Endodermal cell (in vitro differentiated cells): Measurements from ENCODE around the gene CBX8. TPM values are rescaled to one million over a fixed set of nuclear protein-coding genes. Genes with fewer than 3 reads are reported as not detected.

ENCODE experiments used
- DNase-seq: peaks from one replicate; pipeline ENCODE4 v3.0.0-alpha.2; 2017
- H3K27ac ChIP-seq: 2 replicates; pipeline ENCODE4 v1.5.1; 2013; ENCODE audit warnings: mild to moderate bottlenecking, low read depth, low read length, moderate library complexity
- H3K27me3 ChIP-seq: 2 replicates; pipeline ENCODE4 v1.6.1; 2013; ENCODE audit warnings: mild to moderate bottlenecking, low read length, moderate library complexity; ENCODE audit not compliant: insufficient read depth, control insufficient read depth, poor library complexity, severe bottlenecking
- H3K36me3 ChIP-seq: 2 replicates; pipeline ENCODE4 v1.7.0; 2013; ENCODE audit warnings: mild to moderate bottlenecking, low read length, moderate library complexity; ENCODE audit not compliant: control insufficient read depth, insufficient read depth
- H3K4me1 ChIP-seq: one replicate; pipeline ENCODE4 v1.7.0; 2013; ENCODE audit warnings: low read length; ENCODE audit not compliant: control insufficient read depth, insufficient read depth
- H3K4me3 ChIP-seq: 2 replicates; pipeline ENCODE4 v1.5.1; 2013; ENCODE audit warnings: mild to moderate bottlenecking, low read length, moderate library complexity
- H3K9ac ChIP-seq: 2 replicates; pipeline ENCODE4 v1.6.1; 2013; ENCODE audit warnings: mild to moderate bottlenecking, low read length, moderate library complexity; ENCODE audit not compliant: poor library complexity, severe bottlenecking; ENCODE audit errors: extremely low read depth
- H3K9me3 ChIP-seq: 2 replicates; pipeline ENCODE4 v1.6.1; 2013; ENCODE audit warnings: mild to moderate bottlenecking, low read length, moderate library complexity; ENCODE audit not compliant: control insufficient read depth
- H3K27ac Mint-ChIP-seq: 2 replicates; pipeline ENCODE4 v1.8.0; 2020; ENCODE audit warnings: mixed read lengths
- H3K27me3 Mint-ChIP-seq: 2 replicates; pipeline ENCODE4 v1.8.0; 2021; ENCODE audit warnings: mild to moderate bottlenecking, mixed read lengths; ENCODE audit not compliant: insufficient read depth
- H3K36me3 Mint-ChIP-seq: 2 replicates; pipeline ENCODE4 v1.8.0; 2020; ENCODE audit warnings: low read depth, mixed read lengths
- H3K4me1 Mint-ChIP-seq: 2 replicates; pipeline ENCODE4 v1.8.0; 2020; ENCODE audit warnings: mixed read lengths
- H3K4me3 Mint-ChIP-seq: 2 replicates; pipeline ENCODE4 v1.8.0; 2020; ENCODE audit warnings: mild to moderate bottlenecking, moderate library complexity, mixed read lengths
- H3K9me3 Mint-ChIP-seq: 2 replicates; pipeline ENCODE4 v1.8.0; 2020; ENCODE audit warnings: mild to moderate bottlenecking, mixed read lengths
- WGBS, 2 experiments: methylation state at CpG; one replicate each; pipeline versions ENCODE4 v1.1.5 to v1.1.7; 2013; ENCODE audit warnings: missing lambda C conversion rate in 2 of 2, mixed read lengths in 1 of 2; ENCODE audit not compliant: insufficient coverage in 1 of 2, insufficient read length in 1 of 2; 5-methylcytosine and 5-hydroxymethylcytosine counted together
- total RNA-seq, 2 donors: library from RNA; stranded (reverse); fragmentation: NEBNext Ultra II Directional in 1 of 2; extraction: Animal tissue kit (Norgen Biotek cat#: 25700) in 1 of 2; gene quantifications; 2 replicates in 1 of 2; 3 replicates in 1 of 2; pipeline ENCODE4 v1.2.1, GENCODE V29; 2021
- TF ChIP-seq, protein P1 (sequence below): fragments of 200-600 bp; sonication (generic); conservative IDR thresholded peaks from 2 replicates; pipeline ENCODE4 v1.5.0; 2021; ENCODE audit warnings: antibody characterized with exemption, mild to moderate bottlenecking

The CBX8 gene
- total RNA-seq, 2 donors from 2014 or later, result 5.4 to 5.6 TPM

DNA sequence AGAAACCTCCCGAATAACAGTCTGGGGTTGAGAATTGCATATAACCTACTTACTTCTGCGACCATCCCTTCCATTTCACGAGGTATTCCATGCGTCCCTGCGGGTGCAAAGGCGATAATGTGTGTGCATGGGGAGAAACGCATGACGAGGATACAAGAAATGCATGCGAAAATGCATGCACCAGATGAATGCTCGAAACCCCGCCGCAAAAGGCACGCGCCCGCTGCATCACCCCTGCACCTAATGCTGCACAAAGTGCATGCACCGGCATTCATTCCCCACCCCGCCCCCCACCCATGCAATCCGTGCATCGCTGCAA lies 474 bp downstream of the CBX8 start:
- Histone ChIP-seq H3K4me3 (peak overlapping the region; percentile 94), H3K9ac (peak overlapping the region; percentile 77), H3K36me3 (peaks cover 6% of the 10 kb centered on the region), H3K4me1 (peaks cover 18% of the 10 kb centered on the region), H3K9me3 (no peaks in the 10 kb centered on the region), H3K27me3 (peaks cover 90% of the 10 kb centered on the region), H3K27ac (no peak overlapping the region)
- H3K36me3 Mint-ChIP-seq, result no peaks in the 10 kb centered on the region
- no peak overlapping the region for H3K27ac Mint-ChIP-seq
- no peak for DNase-seq
- H3K9me3 Mint-ChIP-seq, result no peaks in the 10 kb centered on the region
- TF ChIP-seq, protein P1, sequence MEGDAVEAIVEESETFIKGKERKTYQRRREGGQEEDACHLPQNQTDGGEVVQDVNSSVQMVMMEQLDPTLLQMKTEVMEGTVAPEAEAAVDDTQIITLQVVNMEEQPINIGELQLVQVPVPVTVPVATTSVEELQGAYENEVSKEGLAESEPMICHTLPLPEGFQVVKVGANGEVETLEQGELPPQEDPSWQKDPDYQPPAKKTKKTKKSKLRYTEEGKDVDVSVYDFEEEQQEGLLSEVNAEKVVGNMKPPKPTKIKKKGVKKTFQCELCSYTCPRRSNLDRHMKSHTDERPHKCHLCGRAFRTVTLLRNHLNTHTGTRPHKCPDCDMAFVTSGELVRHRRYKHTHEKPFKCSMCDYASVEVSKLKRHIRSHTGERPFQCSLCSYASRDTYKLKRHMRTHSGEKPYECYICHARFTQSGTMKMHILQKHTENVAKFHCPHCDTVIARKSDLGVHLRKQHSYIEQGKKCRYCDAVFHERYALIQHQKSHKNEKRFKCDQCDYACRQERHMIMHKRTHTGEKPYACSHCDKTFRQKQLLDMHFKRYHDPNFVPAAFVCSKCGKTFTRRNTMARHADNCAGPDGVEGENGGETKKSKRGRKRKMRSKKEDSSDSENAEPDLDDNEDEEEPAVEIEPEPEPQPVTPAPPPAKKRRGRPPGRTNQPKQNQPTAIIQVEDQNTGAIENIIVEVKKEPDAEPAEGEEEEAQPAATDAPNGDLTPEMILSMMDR, result no peak
- peaks cover 22% of the 10 kb centered on the region for H3K4me1 Mint-ChIP-seq
- peaks cover 93% of the 10 kb centered on the region for H3K27me3 Mint-ChIP-seq
- peak overlapping the region; percentile 67 for H3K4me3 Mint-ChIP-seq
- 0 to 2% methylated on average over 6 to 18 of the region's 19 CpGs for WGBS, 2 experiments

DNA sequence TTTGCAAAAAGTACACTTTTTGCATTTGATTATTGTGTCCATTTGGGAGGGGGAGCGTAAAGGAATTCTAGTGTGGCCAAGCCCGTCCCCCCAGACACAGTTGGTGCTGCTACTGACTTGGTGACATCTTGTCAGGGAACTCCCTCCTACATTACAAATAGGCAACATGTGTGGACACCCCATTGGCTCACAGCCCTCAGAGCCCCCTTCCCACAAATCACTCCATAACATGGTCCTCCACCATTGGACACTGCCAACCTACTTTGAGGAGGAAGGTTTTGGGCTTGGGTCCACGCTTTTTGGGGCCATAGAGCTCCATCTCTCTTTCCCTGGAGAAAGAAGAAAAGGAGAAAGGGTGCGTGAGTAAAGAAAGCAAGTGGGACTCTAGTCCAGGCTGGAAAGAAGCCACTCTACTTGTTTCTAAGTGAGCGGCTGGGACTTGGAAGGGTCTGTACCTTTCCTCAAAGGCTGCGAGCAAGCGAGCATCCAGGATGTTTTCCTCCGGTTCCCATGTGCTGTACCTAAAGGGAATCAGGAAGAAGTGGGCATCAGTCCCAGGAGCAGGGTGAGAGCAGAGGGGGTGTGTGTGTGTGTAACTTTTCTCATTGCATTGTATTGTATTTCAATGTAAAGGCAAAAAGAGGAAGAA lies 958 bp downstream of the CBX8 start:
- Histone ChIP-seq H3K27me3 (peaks cover 90% of the 10 kb centered on the region), H3K27ac (no peak overlapping the region), H3K9ac (no peak overlapping the region), H3K4me1 (peaks cover 18% of the 10 kb centered on the region), H3K4me3 (peak overlapping the region; percentile 94), H3K9me3 (no peaks in the 10 kb centered on the region), H3K36me3 (peaks cover 6% of the 10 kb centered on the region)
- 41 to 61% methylated on average over 6 to 8 of the region's 8 CpGs for WGBS, 2 experiments
- Mint-ChIP-seq H3K27ac (no peak overlapping the region), H3K4me1 (peaks cover 22% of the 10 kb centered on the region), H3K4me3 (peak overlapping the region; percentile 67), H3K36me3 (no peaks in the 10 kb centered on the region), H3K9me3 (no peaks in the 10 kb centered on the region), H3K27me3 (peaks cover 93% of the 10 kb centered on the region)
- DNase-seq, result peak; percentile 66
- TF ChIP-seq, protein P1, result no peak

DNA sequence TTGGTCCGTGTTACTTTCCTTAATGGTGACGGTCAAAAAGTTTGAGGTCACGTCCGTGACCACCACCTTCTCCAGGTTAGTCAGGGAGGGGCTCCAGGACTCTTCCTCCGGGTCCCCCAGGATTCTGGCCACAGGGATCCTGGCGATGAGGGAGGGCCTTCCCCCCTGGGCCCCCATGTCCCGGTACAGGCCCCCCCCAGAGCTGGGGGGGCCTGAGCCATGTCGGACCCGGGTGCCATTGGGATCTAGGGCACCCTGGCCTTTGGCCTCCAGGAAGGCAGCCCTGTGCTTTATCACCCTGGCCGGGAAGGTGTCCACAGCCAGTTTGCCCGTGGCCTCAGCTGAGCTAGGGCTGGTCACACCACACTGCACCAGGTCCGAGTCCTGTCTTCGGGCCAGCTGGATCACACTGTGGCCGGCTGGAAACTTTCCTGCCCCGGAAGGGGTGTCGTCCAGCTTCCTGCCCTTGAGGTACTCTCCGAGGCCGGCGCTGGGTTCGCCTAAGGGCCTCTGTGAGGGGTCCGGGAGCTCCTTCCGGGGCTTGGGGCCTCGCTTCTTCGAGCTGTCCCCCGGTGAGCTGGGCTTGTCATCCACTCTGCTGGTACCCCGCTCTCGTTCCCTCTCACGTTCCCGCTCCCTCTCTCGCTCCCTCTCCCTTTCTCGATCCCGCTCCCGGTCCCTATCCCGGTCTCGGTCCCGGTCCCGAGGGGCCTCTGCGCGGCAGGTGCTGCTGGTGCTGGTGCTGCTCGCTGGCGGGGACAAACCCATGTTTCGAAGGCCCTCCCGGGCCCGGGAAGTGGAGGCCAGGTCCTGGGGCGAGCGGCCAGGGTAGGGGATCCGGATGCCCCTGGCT lies 2.0 kb downstream of the CBX8 start:
- H3K27me3 Mint-ChIP-seq, result peaks cover 93% of the 10 kb centered on the region
- H3K4me3 ChIP-seq, result no peak overlapping the region
- DNase-seq, result peak; percentile 78
- no peaks in the 10 kb centered on the region for H3K9me3 Mint-ChIP-seq
- H3K9me3 ChIP-seq, result no peaks in the 10 kb centered on the region
- no peaks in the 10 kb centered on the region for H3K36me3 Mint-ChIP-seq
- peaks cover 18% of the 10 kb centered on the region for H3K4me1 Mint-ChIP-seq
- no peak overlapping the region for H3K4me3 Mint-ChIP-seq
- peaks cover 6% of the 10 kb centered on the region for H3K36me3 ChIP-seq
- peaks cover 90% of the 10 kb centered on the region for H3K27me3 ChIP-seq
- WGBS, 2 experiments, result 49 to 50% methylated on average over 35 to 47 of the region's 47 CpGs
- H3K27ac ChIP-seq, result no peak overlapping the region
- no peak overlapping the region for H3K27ac Mint-ChIP-seq
- H3K4me1 ChIP-seq, result peaks cover 15% of the 10 kb centered on the region
- TF ChIP-seq, protein P1, result no peak
- no peak overlapping the region for H3K9ac ChIP-seq
